ENCODE measurements around the gene QPRT. TPM values are rescaled to one million over a fixed set of nuclear protein-coding genes. Genes with fewer than 3 reads are reported as not detected.
"Not testable (repeated sequence)": the region's sequence is repeated elsewhere in the genome, so short reads cannot be mapped to it uniquely, and the experiment has no call there.

Gene QPRT
- total RNA-seq, 2 experiments from 2014 or later, result 13.3 to 15.7 TPM

DNA sequence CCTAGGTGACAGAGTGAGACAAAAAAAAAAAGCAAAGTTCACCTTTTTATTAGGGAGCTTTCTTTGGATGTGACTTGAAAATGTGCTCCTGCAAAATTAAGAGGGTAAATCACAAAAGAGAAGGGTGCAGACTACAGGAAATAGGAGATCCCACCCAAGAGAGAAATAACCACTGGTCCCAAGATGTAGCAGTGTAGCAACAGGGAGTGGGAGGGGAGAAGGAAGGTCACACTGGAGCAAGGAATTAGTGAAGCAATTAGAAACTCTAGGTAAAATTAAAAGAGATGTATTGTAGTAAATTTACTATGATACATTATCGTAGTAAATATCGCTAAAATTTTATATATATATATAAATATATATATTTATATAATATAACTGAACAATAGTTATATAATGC is 28.2 kb upstream of the QPRT start:
- no peak overlapping the region for H3K4me3 Mint-ChIP-seq
- ATAC-seq (no peak), DNase-seq (no peak)
- H3K9me3 Mint-ChIP-seq (ENCODE audit: low read depth), result no peaks in the 10 kb centered on the region
- CTCF ChIA-PET, result interaction anchor here (1.2 to 3.6 kb wide), 3 partner anchors 9 to 52 kb away, joined by 3 to 18 read pairs (median 14); partner anchors contain the start of gene SPN
- no peaks in the 10 kb centered on the region for H3K36me3 Mint-ChIP-seq
- no peaks in the 10 kb centered on the region for H3K27me3 Mint-ChIP-seq
- H3K4me1 Mint-ChIP-seq, result peaks cover 18% of the 10 kb centered on the region
- no peak overlapping the region for H3K27ac Mint-ChIP-seq

DNA sequence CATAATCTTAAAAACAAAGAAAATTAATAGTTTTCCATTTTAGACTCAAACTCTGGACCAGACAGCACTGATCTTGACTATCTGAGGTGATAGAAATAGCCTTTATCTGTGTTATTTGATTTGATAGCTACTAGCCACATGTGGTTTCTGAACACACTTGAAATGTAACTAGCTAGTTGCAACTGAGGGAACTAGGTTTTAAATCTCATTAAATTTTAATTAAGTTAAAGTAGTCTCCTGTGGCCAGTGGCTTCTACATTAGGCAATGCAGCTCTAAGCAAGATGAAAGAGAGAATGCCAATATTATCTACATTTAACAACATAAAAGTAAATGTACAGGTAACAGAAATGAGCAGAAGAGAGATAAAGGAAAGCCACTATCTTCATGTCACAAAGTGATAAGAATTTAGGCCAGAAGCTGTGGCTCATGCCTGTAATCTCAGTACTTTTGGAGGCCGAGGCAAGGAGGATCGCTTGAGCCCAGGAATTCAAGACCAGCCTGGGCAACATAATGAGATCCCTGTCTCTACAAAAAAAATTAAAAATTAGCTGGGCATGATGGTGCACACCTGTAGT is 27.1 kb upstream of the QPRT start:
- Mint-ChIP-seq H3K27me3 (no peaks in the 10 kb centered on the region), H3K9me3 (ENCODE audit: low read depth) (no peaks in the 10 kb centered on the region), H3K27ac (no peak overlapping the region), H3K4me3 (no peak overlapping the region), H3K36me3 (no peaks in the 10 kb centered on the region), H3K4me1 (peaks cover 16% of the 10 kb centered on the region)
- ATAC-seq (no peak), DNase-seq (no peak)
- CTCF ChIA-PET, result interaction anchor here (0.7 to 3.6 kb wide), 5 partner anchors 10 to 129 kb away, joined by 3 to 18 read pairs (median 3); partner anchors contain the start of gene SPN

DNA sequence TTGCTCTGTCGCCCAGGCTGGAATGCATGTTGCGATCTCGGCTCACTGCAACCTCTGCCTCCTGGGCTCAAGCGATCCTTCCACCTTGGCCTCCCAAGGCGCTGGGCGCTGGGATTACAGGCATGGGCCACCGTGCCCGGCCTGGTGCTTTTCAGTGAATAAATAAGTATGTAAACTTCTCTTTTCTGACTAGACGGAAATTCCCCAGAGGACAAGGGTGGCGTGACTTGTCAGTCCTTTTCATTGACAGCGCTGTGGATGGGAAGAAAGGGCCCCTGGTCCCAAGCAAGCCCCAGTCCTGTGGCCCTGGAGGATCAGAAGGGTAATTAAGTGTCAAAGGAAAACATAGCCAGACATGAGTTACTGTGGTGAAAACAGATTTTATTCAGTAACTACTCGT is 25.5 kb upstream of the QPRT start:
- H3K4me3 Mint-ChIP-seq, result no peak overlapping the region
- peaks cover 16% of the 10 kb centered on the region for H3K4me1 Mint-ChIP-seq
- no peak for ATAC-seq
- no peaks in the 10 kb centered on the region for H3K36me3 Mint-ChIP-seq
- DNase-seq, result no peak
- CTCF ChIA-PET, result interaction anchor here (1.2 to 3.6 kb wide), 2 partner anchors 12 to 64 kb away, joined by 3 to 18 read pairs; no protein-coding TSS in a partner anchor
- no peaks in the 10 kb centered on the region for H3K9me3 Mint-ChIP-seq (ENCODE audit: low read depth)
- H3K27me3 Mint-ChIP-seq, result no peaks in the 10 kb centered on the region
- H3K27ac Mint-ChIP-seq, result no peak overlapping the region

DNA sequence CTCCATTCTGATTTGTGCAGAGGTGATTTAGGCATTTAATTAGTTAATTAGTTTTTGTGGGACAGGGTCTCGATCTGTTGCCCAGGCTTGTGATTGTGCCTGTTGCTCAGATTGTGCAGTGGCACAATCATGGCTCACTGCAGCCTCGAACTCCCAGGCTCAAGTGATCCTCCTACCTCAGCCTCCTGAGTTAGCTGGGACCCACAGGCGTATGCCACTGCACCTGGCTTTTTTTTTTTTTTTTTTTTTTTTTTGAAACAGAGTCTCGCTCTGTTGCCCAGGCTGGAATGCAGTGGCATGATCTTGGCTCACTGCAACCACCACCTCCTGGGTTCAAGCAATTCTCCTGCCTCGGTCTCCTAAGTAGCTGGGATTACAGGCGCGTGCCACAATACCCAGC is 25.1 kb upstream of the QPRT start:
- CTCF ChIA-PET; DNase-seq; H3K27me3 Mint-ChIP-seq; H3K4me3 Mint-ChIP-seq; H3K9me3 Mint-ChIP-seq (ENCODE audit: low read depth); H3K36me3 Mint-ChIP-seq; H3K27ac Mint-ChIP-seq; ATAC-seq: not testable (repeated sequence)
- H3K4me1 Mint-ChIP-seq, result peaks cover 16% of the 10 kb centered on the region

DNA sequence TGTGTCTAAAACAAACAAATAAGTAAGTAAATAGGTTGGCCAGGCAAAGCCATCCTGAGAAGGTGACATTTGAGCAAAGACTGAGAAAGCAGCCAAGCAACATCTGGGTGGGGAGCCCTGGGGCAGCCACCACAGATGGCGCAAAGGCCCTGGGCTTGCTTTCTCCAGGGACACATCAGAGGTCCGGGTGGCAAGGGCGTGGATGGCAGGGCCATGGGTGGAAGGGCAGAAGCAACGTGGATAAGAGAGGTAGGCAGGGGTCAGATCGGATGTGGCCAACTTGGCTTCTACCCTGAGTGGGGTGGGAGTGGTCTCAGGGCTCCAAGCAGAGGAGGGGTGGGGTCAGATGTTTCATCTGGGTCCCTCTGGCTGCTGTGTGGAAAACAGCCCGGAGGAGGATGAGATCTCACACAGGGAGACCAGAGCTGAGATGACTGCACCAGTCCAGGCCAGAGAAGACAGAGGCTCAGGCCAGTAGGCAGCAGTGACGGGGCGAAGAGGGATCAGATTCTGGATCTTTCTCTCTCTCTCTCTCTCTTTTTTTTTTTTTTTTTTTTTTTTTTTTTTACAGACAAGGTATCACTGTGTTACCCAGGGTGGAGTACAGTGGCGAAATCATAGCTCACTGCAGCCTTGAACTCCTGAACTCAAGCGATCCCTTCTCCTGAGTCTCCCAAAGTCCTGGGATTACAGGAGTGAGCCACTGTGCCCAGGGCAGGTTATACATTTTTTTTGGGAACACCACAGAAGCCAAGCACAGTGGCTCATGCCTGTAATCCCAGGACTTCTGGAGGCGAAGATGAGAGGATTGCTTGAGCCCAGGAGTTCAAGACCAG is 22.1 kb upstream of the QPRT start:
- Mint-ChIP-seq H3K9me3 (ENCODE audit: low read depth) (no peaks in the 10 kb centered on the region), H3K36me3 (no peaks in the 10 kb centered on the region), H3K27ac (no peak overlapping the region), H3K27me3 (no peaks in the 10 kb centered on the region), H3K4me3 (no peak overlapping the region), H3K4me1 (peaks cover 14% of the 10 kb centered on the region)
- no peak for ATAC-seq
- no peak for DNase-seq
- CTCF ChIA-PET, result interaction anchor here (1.0 kb wide), 1 partner anchor 9 kb away, joined by 5 read pairs; no protein-coding TSS in a partner anchor

DNA sequence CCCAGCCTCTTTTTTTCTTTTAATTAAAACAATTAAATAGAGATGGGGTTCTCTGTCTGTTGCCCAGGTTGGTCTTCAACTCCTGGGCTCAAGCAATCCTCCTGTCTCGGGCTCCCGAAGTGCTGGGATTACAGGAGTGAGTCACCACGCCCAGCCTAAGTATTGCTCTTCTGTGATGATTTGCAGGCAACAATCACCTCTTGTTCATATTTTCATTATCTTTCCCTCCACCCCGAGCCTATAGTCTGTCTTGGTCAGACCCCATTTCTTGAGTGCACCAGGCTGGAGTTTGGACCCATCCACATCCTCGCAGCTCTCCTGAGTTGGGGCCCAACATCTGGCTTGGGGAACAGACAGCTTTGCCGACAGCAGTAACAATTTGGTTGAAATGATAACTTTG is 20.3 kb upstream of the QPRT start:
- Mint-ChIP-seq H3K9me3 (ENCODE audit: low read depth) (no peaks in the 10 kb centered on the region), H3K27ac (no peak overlapping the region), H3K4me3 (no peak overlapping the region), H3K27me3 (no peaks in the 10 kb centered on the region), H3K4me1 (peaks cover 20% of the 10 kb centered on the region), H3K36me3 (peaks cover 7% of the 10 kb centered on the region)
- DNase-seq (no peak), ATAC-seq (no peak)
- CTCF ChIA-PET, result interaction anchor here (1.2 to 1.3 kb wide), 2 partner anchors 9 to 17 kb away, joined by 3 to 5 read pairs; no protein-coding TSS in a partner anchor

DNA sequence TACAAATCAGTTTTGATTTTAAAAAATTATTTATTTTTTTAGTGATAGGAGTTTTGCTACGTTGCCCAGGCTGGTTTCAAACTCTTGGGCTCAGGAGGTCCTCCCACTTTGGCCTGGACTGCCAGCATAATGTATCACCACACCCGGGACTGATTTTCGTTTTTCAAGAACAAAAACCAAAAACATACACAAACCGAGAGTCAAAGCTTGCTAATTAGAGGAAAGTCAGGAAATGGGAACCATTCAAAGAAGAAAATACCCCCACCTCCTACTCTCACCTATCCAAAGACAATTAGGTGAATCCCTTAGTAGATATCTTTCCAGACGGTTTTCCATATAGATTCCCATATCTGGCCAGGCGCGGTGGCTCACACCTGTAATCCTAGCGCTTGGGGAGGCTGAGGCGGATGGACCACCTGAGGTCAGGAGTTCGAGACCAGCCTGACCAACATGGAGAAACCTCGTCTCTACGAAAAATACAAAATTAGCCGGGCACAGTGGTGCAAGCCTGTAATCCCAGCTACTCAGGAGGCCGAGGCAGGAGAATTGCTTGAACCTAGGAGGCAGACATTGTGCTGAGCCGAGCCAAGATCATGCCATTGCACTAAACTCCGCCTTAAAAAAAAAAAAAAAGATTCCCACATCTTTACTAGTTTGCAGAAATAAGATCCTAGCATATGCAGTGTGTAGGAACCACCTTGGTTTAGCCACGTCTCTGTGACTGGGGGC is 16.8 kb upstream of the QPRT start:
- CTCF ChIA-PET, result interaction anchor here (0.6 to 2.6 kb wide), 9 partner anchors 11 to 359 kb away, joined by 3 to 17 read pairs (median 4); partner anchors contain the start of gene QPRT
- no peaks in the 10 kb centered on the region for H3K9me3 Mint-ChIP-seq (ENCODE audit: low read depth)
- no peak for ATAC-seq

DNA sequence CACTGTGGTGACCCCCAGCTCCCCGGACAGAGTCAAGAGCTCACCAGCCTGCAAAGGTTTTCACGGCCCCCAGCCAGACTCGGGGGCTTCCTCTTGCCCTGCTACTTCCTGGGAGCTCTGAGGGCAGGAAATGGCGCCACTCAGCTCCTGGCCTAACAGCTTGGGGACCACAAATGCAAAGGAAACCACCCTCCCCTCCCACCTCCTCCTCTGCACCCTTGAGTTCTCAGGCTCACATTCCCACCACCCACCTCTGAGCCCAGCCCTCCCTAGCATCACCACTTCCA is 16.3 kb upstream of the QPRT start:
- peak; percentile 43 for ATAC-seq
- CTCF ChIA-PET, result interaction anchor here (0.7 to 2.6 kb wide), 9 partner anchors 12 to 370 kb away, joined by 3 to 17 read pairs (median 4); partner anchors contain the start of gene QPRT
- Mint-ChIP-seq H3K36me3 (peaks cover 44% of the 10 kb centered on the region), H3K4me1 (peaks cover 38% of the 10 kb centered on the region), H3K4me3 (peak overlapping the region; percentile 100), H3K9me3 (ENCODE audit: low read depth) (no peaks in the 10 kb centered on the region), H3K27ac (peak overlapping the region; percentile 94), H3K27me3 (no peaks in the 10 kb centered on the region)
- DNase-seq, result peak; percentile 82

More for the DNA sequence above, 16.8 kb upstream of the QPRT start:
- H3K27ac Mint-ChIP-seq, result peak overlapping the region; percentile 94
- H3K27me3 Mint-ChIP-seq, result no peaks in the 10 kb centered on the region
- peak overlapping the region; percentile 100 for H3K4me3 Mint-ChIP-seq
- peaks cover 33% of the 10 kb centered on the region for H3K4me1 Mint-ChIP-seq
- DNase-seq, result peak; percentile 45
- peaks cover 41% of the 10 kb centered on the region for H3K36me3 Mint-ChIP-seq

DNA sequence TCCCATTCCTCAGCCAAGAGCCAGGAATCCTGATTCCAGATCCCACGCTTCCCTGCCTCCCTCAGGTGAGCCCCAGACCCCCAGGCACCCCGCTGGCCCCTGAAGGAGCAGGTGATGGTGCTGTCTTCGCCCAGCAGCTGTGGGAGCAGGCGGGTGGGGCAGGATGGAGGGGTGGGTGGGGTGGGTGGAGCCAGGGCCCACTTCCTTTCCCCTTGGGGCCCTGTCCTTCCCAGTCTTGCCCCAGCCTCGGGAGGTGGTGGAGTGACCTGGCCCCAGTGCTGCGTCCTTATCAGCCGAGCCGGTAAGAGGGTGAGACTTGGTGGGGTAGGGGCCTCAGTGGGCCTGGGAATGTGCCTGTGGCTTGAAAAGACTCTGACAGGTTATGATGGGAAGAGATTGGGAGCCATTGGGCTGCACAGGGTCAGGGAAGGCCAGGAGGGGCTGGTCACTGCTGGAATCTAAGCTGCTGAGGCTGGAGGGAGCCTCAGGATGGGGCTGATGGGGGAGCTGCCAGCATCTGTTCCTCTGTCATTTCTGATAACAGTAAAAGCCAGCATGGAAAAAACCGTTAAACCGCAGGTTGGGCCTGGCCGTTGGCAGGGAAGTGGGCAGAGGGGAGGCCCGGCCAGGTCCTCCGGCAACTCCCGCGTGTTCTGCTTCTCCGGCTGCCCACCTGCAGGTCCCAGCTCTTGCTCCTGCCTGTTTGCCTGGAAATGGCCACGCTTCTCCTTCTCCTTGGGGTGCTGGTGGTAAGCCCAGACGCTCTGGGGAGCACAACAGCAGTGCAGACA is 15.8 kb upstream of the QPRT start, which contains the start of gene SPN:
Gene SPN (plus strand): TSS at position 232 of the 791 bp plus-strand sequence. CDS start 482 bp downstream, at position 714.
- CTCF ChIA-PET, result interaction anchor here (1.0 to 2.6 kb wide), 9 partner anchors 12 to 369 kb away, joined by 3 to 17 read pairs (median 5); partner anchors contain the start of gene QPRT
- Mint-ChIP-seq H3K9me3 (ENCODE audit: low read depth) (no peaks in the 10 kb centered on the region), H3K36me3 (peaks cover 48% of the 10 kb centered on the region), H3K4me1 (peaks cover 42% of the 10 kb centered on the region), H3K27me3 (no peaks in the 10 kb centered on the region), H3K4me3 (peak within 1 kb of the TSS; percentile 100), H3K27ac (peak within 1 kb of the TSS; percentile 94)
- peak; percentile 56 for ATAC-seq
- DNase-seq, result peak; percentile 81

DNA sequence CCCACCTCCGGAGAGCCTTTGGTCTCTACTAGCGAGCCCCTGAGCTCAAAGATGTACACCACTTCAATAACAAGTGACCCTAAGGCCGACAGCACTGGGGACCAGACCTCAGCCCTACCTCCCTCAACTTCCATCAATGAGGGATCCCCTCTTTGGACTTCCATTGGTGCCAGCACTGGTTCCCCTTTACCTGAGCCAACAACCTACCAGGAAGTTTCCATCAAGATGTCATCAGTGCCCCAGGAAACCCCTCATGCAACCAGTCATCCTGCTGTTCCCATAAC is 15.2 kb upstream of the QPRT start:
- H3K27me3 Mint-ChIP-seq, result no peaks in the 10 kb centered on the region
- peaks cover 51% of the 10 kb centered on the region for H3K36me3 Mint-ChIP-seq
- H3K9me3 Mint-ChIP-seq (ENCODE audit: low read depth), result no peaks in the 10 kb centered on the region
- CTCF ChIA-PET, result interaction anchor here (1.0 to 2.6 kb wide), 7 partner anchors 13 to 369 kb away, joined by 3 to 17 read pairs (median 5); partner anchors contain the start of gene QPRT
- H3K4me3 Mint-ChIP-seq, result peak overlapping the region; percentile 100
- DNase-seq (no peak), ATAC-seq (peak; percentile 4)
- H3K4me1 Mint-ChIP-seq, result peaks cover 45% of the 10 kb centered on the region
- peak overlapping the region; percentile 94 for H3K27ac Mint-ChIP-seq

DNA sequence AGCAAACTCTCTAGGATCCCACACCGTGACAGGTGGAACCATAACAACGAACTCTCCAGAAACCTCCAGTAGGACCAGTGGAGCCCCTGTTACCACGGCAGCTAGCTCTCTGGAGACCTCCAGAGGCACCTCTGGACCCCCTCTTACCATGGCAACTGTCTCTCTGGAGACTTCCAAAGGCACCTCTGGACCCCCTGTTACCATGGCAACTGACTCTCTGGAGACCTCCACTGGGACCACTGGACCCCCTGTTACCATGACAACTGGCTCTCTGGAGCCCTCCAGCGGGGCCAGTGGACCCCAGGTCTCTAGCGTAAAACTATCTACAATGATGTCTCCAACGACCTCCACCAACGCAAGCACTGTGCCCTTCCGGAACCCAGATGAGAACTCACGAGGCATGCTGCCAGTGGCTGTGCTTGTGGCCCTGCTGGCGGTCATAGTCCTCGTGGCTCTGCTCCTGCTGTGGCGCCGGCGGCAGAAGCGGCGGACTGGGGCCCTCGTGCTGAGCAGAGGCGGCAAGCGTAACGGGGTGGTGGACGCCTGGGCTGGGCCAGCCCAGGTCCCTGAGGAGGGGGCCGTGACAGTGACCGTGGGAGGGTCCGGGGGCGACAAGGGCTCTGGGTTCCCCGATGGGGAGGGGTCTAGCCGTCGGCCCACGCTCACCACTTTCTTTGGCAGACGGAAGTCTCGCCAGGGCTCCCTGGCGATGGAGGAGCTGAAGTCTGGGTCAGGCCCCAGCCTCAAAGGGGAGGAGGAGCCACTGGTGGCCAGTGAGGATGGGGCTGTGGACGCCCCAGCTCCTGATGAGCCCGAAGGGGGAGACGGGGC is 14.7 kb upstream of the QPRT start:
- Mint-ChIP-seq H3K9me3 (ENCODE audit: low read depth) (no peaks in the 10 kb centered on the region), H3K4me1 (peaks cover 46% of the 10 kb centered on the region), H3K27me3 (no peaks in the 10 kb centered on the region), H3K4me3 (peak overlapping the region; percentile 100), H3K27ac (peak overlapping the region; percentile 94), H3K36me3 (peaks cover 52% of the 10 kb centered on the region)
- peak; percentile 15 for ATAC-seq
- peak; percentile 65 for DNase-seq
- CTCF ChIA-PET, result interaction anchor here (0.9 to 2.6 kb wide), 7 partner anchors 9 to 368 kb away, joined by 3 to 17 read pairs (median 5); no protein-coding TSS in a partner anchor
